MM.1S (cell line): ENCODE results near the gene DENND5B.

ENCODE experiments used
- DNase-seq: peaks from one replicate; pipeline ENCODE4 v3.0.0-alpha.2; 2015
- H2AFZ ChIP-seq: fragments of 300-600 bp; sonication (generic); 2 replicates; pipeline ENCODE4 v1.6.0; 2016; ENCODE audit warnings: antibody characterized with exemption, low read length
- H3F3A ChIP-seq: fragments of 300-600 bp; sonication (generic); 2 replicates; pipeline ENCODE4 v1.6.1; 2016; ENCODE audit warnings: mild to moderate bottlenecking, antibody characterized with exemption, low read length, moderate library complexity, mixed read lengths; ENCODE audit not compliant: insufficient read depth
- H3K27ac ChIP-seq: fragments of 300-600 bp; sonication (generic); 2 replicates; pipeline ENCODE4 v1.5.1; 2016; ENCODE audit warnings: mild to moderate bottlenecking, low read length
- H3K27me3 ChIP-seq: fragments of 300-600 bp; sonication (generic); replicated peaks from 2 replicates; pipeline ENCODE4 v1.6.0; 2016; ENCODE audit warnings: low read length; ENCODE audit not compliant: insufficient read depth
- H3K36me3 ChIP-seq: fragments of 300-600 bp; sonication (generic); replicated peaks from 2 replicates; pipeline ENCODE4 v1.6.1; 2016; ENCODE audit warnings: mild to moderate bottlenecking, low read length, mixed read lengths; ENCODE audit not compliant: insufficient read depth
- H3K4me1 ChIP-seq: fragments of 300-600 bp; sonication (generic); 2 replicates; pipeline ENCODE4 v1.6.1; 2016; ENCODE audit warnings: low read length, mixed read lengths
- H3K4me2 ChIP-seq: fragments of 300-600 bp; sonication (generic); 2 replicates; pipeline ENCODE4 v1.6.0; 2016; ENCODE audit warnings: low read depth, low read length
- H3K4me3 ChIP-seq: fragments of 300-600 bp; sonication (generic); 2 replicates; pipeline ENCODE4 v1.5.1; 2016; ENCODE audit warnings: low read length, mixed read lengths
- H3K79me2 ChIP-seq: fragments of 300-600 bp; sonication (generic); 2 replicates; pipeline ENCODE4 v1.6.1; 2016; ENCODE audit warnings: mixed run types, low read length, mixed read lengths
- H3K9ac ChIP-seq: fragments of 300-600 bp; sonication (generic); 2 replicates; pipeline ENCODE4 v1.6.1; 2016; ENCODE audit warnings: low read length, mixed read lengths
- H3K9me2 ChIP-seq: fragments of 300-600 bp; sonication (generic); replicated peaks from 2 replicates; pipeline ENCODE4 v1.6.1; 2016; ENCODE audit warnings: mild to moderate bottlenecking, low read length, mixed read lengths; ENCODE audit not compliant: insufficient read depth
- H3K9me3 ChIP-seq: fragments of 300-600 bp; sonication (generic); replicated peaks from 2 replicates; pipeline ENCODE4 v1.6.1; 2016; ENCODE audit warnings: mild to moderate bottlenecking, low read length, mixed read lengths; ENCODE audit not compliant: insufficient read depth
- H4K20me1 ChIP-seq: fragments of 300-600 bp; sonication (generic); 2 replicates; pipeline ENCODE4 v1.6.1; 2016; ENCODE audit warnings: mild to moderate bottlenecking, low read length, moderate library complexity, mixed read lengths; ENCODE audit not compliant: insufficient read depth
- EZH2 ChIP-seq: fragments of 300-600 bp; sonication (generic); optimal IDR thresholded peaks from 2 replicates; pipeline ENCODE3; 2017; ENCODE audit warnings: low read depth, mild to moderate bottlenecking, antibody characterized with exemption, low read length, mixed read lengths
- EZH2phosphoT487 ChIP-seq: fragments of 300-600 bp; sonication (generic); IDR thresholded peaks from 2 replicates; pipeline ENCODE4 v1.6.1; 2018; ENCODE audit warnings: antibody characterized with exemption, low read length
- TF ChIP-seq, protein P1 (sequence below): fragments of 300-600 bp; sonication (generic); IDR thresholded peaks from 2 replicates; pipeline ENCODE4 v1.5.1; 2016; ENCODE audit warnings: antibody characterized with exemption, low read length, mixed read lengths

Gene DENND5B

DNA sequence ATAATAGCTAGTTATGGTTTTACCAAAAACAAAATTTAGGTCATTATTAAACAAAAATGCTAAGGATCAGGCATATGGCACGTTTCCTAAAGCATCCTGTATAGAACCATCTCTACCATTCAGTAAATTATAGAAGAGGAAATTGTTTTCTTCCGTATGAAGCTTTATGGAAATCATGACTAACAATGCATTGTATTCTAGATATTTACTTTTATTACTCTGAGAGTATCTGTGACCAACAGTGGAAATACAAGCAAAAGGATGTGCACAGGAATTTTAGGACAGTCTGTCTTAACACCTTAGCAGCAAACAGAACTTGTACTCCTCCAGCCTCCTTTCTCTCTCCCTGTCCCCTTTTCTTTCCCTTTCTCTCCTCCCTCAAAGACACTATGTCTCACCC lies 7.1 kb downstream of the DENND5B start:
- Histone ChIP-seq H4K20me1 (no peaks in the 10 kb centered on the region), H3K79me2 (peaks cover 80% of the 10 kb centered on the region), H3K36me3 (no peaks in the 10 kb centered on the region), H3K9me2 (no peaks in the 10 kb centered on the region), H3K9ac (no peak overlapping the region), H2AFZ (no peak overlapping the region), H3F3A (peaks cover 18% of the 10 kb centered on the region), H3K9me3 (no peaks in the 10 kb centered on the region), H3K4me3 (no peak overlapping the region), H3K27me3 (no peaks in the 10 kb centered on the region), H3K27ac (no peak overlapping the region), H3K4me2 (no peak overlapping the region), H3K4me1 (peaks cover 33% of the 10 kb centered on the region)
- no peak for DNase-seq
- TF ChIP-seq EZH2 (no peak), EZH2phosphoT487 (no peak)
- TF ChIP-seq, protein P1, sequence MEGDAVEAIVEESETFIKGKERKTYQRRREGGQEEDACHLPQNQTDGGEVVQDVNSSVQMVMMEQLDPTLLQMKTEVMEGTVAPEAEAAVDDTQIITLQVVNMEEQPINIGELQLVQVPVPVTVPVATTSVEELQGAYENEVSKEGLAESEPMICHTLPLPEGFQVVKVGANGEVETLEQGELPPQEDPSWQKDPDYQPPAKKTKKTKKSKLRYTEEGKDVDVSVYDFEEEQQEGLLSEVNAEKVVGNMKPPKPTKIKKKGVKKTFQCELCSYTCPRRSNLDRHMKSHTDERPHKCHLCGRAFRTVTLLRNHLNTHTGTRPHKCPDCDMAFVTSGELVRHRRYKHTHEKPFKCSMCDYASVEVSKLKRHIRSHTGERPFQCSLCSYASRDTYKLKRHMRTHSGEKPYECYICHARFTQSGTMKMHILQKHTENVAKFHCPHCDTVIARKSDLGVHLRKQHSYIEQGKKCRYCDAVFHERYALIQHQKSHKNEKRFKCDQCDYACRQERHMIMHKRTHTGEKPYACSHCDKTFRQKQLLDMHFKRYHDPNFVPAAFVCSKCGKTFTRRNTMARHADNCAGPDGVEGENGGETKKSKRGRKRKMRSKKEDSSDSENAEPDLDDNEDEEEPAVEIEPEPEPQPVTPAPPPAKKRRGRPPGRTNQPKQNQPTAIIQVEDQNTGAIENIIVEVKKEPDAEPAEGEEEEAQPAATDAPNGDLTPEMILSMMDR: no peak

DNA sequence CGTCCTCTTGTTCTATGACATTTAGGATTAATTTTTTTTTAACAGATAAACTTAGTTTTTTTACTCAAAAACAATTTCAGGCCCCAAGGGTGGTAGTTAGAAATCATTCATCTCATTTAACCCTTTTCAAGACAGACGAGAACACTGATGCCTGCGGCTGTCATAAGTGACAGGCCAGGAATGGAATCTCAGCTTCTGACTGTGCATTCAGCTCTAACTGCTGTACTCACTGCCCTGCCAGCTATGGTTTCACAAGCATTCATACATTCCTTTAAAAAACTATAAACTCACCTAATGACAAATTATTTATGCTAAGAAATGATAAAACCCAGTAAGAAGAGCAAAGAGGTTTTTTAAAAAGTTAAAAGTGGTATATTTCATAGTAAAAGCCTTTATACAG lies 8.8 kb downstream of the DENND5B start:
- Histone ChIP-seq H3K36me3 (no peaks in the 10 kb centered on the region), H4K20me1 (no peaks in the 10 kb centered on the region), H2AFZ (no peak overlapping the region), H3K79me2 (peaks cover 79% of the 10 kb centered on the region), H3K27me3 (no peaks in the 10 kb centered on the region), H3K4me1 (peaks cover 18% of the 10 kb centered on the region), H3K27ac (no peak overlapping the region), H3F3A (peaks cover 9% of the 10 kb centered on the region), H3K4me2 (no peak overlapping the region), H3K4me3 (no peak overlapping the region), H3K9me3 (no peaks in the 10 kb centered on the region), H3K9ac (no peak overlapping the region), H3K9me2 (no peaks in the 10 kb centered on the region)
- DNase-seq: no peak
- TF ChIP-seq, protein P1: no peak
- TF ChIP-seq EZH2phosphoT487: no peak
- TF ChIP-seq EZH2: no peak

DNA sequence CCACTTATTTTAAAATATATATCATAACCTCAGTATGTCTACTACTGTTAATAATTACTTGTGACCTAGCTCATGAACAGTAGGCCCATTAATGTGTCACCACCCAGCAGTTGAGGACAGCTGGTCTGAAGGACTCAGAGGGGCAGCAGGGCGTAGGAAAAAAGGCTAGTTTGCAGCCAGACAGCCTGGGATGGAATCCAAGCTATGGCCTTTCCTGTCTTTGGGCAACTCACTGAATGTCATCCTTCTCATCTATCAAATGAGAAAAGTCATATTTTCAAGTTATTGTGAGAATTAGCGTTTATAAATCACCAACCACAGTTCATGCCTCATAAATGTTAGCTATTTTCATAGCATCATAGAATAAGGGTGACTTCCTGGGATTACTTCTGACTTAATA lies 12.3 kb downstream of the DENND5B start:
- H3K27ac ChIP-seq: no peak overlapping the region
- H2AFZ ChIP-seq: no peak overlapping the region
- no peaks in the 10 kb centered on the region for H3K9me2 ChIP-seq
- H3F3A ChIP-seq: no peaks in the 10 kb centered on the region; the same call in 1 of the 2 replicates
- no peak overlapping the region for H3K4me3 ChIP-seq
- TF ChIP-seq, protein P1: no peak
- TF ChIP-seq EZH2: no peak
- no peak for TF ChIP-seq EZH2phosphoT487
- H3K36me3 ChIP-seq: no peaks in the 10 kb centered on the region
- H3K9me3 ChIP-seq: no peaks in the 10 kb centered on the region
- no peak overlapping the region for H3K9ac ChIP-seq
- peaks cover 87% of the 10 kb centered on the region for H3K79me2 ChIP-seq
- H3K4me1 ChIP-seq: no peaks in the 10 kb centered on the region
- H3K4me2 ChIP-seq: no peak overlapping the region
- no peak for DNase-seq
- no peaks in the 10 kb centered on the region for H3K27me3 ChIP-seq
- H4K20me1 ChIP-seq: no peaks in the 10 kb centered on the region
